HUES6 (cell line): Measurements from ENCODE around the gene FCAMR.

Experiments used
- H3K27ac ChIP-seq: 2 replicates; pipeline ENCODE4 v1.7.0; 2013; ENCODE audit warnings: low read depth, mild to moderate bottlenecking, low read length, inconsistent platforms
- H3K27me3 ChIP-seq: 2 replicates; pipeline ENCODE4 v1.6.1; 2013; ENCODE audit warnings: low read length; ENCODE audit not compliant: control insufficient read depth, insufficient read depth
- H3K36me3 ChIP-seq: 2 replicates; pipeline ENCODE4 v1.6.1; 2013; ENCODE audit warnings: low read length; ENCODE audit not compliant: control insufficient read depth, insufficient read depth
- H3K4me1 ChIP-seq: 2 replicates; pipeline ENCODE4 v1.6.1; 2013; ENCODE audit warnings: low read length; ENCODE audit not compliant: control insufficient read depth, insufficient read depth
- H3K4me3 ChIP-seq: 2 replicates; pipeline ENCODE4 v1.5.1; 2013; ENCODE audit warnings: low read depth, low read length
- H3K9ac ChIP-seq: one replicate; pipeline ENCODE4 v1.6.1; 2013; ENCODE audit warnings: mild to moderate bottlenecking, low read length
- H3K9me3 ChIP-seq: 2 replicates; pipeline ENCODE4 v1.6.1; 2013; ENCODE audit warnings: low read depth, low read length; ENCODE audit not compliant: control insufficient read depth, insufficient read depth

Gene FCAMR

DNA sequence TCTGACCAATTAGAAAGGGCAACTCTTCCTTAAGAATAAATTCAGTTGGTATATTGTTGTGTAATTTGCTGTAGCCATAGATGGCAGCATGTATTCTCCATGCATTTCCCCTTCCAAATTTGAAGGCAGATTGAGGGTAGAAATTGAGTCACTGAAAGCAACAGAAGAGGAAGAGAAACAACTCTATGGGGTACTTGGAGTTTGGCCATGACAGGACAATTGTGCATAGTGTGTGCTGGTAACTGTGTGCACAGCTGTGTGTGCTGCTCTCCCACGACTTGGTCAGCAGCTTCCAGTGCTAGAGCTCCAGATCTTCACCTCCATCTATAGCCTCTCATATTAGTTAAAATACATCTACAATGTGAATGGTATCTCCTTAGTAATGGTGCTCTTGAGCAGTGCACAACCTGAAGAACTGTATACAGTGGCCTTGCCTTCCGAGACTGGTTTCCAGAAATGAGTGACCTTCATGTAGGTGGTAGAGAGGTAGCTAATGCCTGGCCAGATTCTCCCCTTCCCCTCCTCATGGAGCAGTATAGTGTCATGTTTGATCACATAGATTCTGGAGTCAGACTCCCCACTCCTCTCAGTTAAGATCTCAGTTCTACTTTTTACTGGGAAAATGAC is 882 bp upstream of the FCAMR start:
- H3K4me3 ChIP-seq, result no peak overlapping the region
- H3K27me3 ChIP-seq, result peaks cover 15% of the 10 kb centered on the region; the same call in 1 of the 2 replicates
- no peak overlapping the region for H3K27ac ChIP-seq
- no peaks in the 10 kb centered on the region for H3K4me1 ChIP-seq
- no peaks in the 10 kb centered on the region for H3K9me3 ChIP-seq
- H3K36me3 ChIP-seq, result no peaks in the 10 kb centered on the region
- H3K9ac ChIP-seq, result no peak overlapping the region

- Histone ChIP-seq H3K9ac (no peak overlapping the region), H3K36me3 (no peaks in the 10 kb centered on the region), H3K4me3 (no peak overlapping the region), H3K27me3 (peaks cover 15% of the 10 kb centered on the region; the same call in 1 of the 2 replicates), H3K27ac (no peak overlapping the region), H3K4me1 (no peaks in the 10 kb centered on the region; the same call in 1 of the 2 replicates), H3K9me3 (no peaks in the 10 kb centered on the region)
These were observed 1.2 kb downstream of the FCAMR start for GRCh38 chr1:206969090-206969489.

- H3K36me3 ChIP-seq, result no peaks in the 10 kb centered on the region
- H3K4me3 ChIP-seq, result no peak overlapping the region
- H3K4me1 ChIP-seq, result no peaks in the 10 kb centered on the region; the same call in 1 of the 2 replicates
- H3K9ac ChIP-seq, result no peak overlapping the region
- peaks cover 7% of the 10 kb centered on the region; the same call in 1 of the 2 replicates for H3K27me3 ChIP-seq
- H3K27ac ChIP-seq, result no peak overlapping the region
- no peaks in the 10 kb centered on the region for H3K9me3 ChIP-seq
These were observed 3.0 kb downstream of the FCAMR start for GRCh38 chr1:206967096-206967849.

DNA sequence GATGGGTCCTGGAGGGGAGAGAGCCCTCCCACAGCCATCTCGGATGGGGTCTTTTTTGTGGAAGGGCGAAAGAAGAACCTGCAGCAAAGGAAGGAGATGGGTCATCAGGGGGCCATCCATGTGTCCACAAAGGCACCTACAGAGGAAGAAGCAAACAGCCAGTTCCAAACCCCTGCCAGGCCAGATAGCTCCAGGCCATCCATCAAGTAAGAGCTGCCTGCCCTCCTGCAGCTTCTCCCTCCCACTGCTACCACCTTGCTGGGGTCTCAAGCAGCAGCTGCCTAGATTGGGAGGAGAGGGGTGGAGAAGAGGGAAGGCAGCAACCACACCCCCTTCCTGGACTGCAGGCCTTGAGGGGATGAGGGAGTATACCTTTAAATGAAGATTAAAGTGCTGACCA is 4.5 kb downstream of the FCAMR start:
- H3K36me3 ChIP-seq, result no peaks in the 10 kb centered on the region
- no peak overlapping the region for H3K9ac ChIP-seq
- H3K27me3 ChIP-seq, result peaks cover 4% of the 10 kb centered on the region; the same call in 1 of the 2 replicates
- no peaks in the 10 kb centered on the region; the same call in 1 of the 2 replicates for H3K4me1 ChIP-seq
- no peak overlapping the region for H3K27ac ChIP-seq
- H3K9me3 ChIP-seq, result no peaks in the 10 kb centered on the region
- H3K4me3 ChIP-seq, result no peak overlapping the region

DNA sequence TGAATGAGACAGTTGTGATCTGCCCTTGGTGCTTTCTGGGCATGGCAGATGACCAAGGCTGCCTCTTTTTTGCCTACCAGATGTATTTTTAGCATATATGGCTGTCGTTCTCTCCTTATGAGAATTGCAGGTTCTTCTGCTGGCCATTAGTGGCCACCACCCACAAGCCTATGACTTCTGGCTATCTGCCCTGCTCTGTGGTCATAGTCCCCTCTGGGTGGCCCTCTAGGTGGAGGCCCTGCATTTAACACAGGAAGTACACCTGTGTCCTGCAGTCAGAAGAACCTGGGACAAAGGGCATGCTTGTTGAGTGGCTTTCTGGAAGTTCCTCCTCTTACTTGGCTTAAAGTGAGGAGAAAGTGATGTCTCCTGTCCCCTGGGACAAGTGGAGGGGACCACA is 6.5 kb downstream of the FCAMR start:
- Histone ChIP-seq H3K4me1 (no peaks in the 10 kb centered on the region; the same call in 1 of the 2 replicates), H3K4me3 (no peak overlapping the region), H3K9ac (no peak overlapping the region), H3K27me3 (peaks cover 5% of the 10 kb centered on the region; the same call in 1 of the 2 replicates), H3K27ac (no peak overlapping the region), H3K36me3 (no peaks in the 10 kb centered on the region), H3K9me3 (no peaks in the 10 kb centered on the region)

- H3K27ac ChIP-seq, result no peak overlapping the region
- no peaks in the 10 kb centered on the region for H3K9me3 ChIP-seq
- H3K9ac ChIP-seq, result no peak overlapping the region
- no peaks in the 10 kb centered on the region for H3K36me3 ChIP-seq
- H3K4me1 ChIP-seq, result no peaks in the 10 kb centered on the region; the same call in 1 of the 2 replicates
- peaks cover 5% of the 10 kb centered on the region; the same call in 1 of the 2 replicates for H3K27me3 ChIP-seq
- no peak overlapping the region for H3K4me3 ChIP-seq
These were observed 7.0 kb downstream of the FCAMR start for GRCh38 chr1:206963119-206963712.

GRCh38 chr1:206962272-206962671 is 8.0 kb downstream of the FCAMR start:
- no peak overlapping the region for H3K27ac ChIP-seq
- no peaks in the 10 kb centered on the region for H3K9me3 ChIP-seq
- no peaks in the 10 kb centered on the region; the same call in 1 of the 2 replicates for H3K4me1 ChIP-seq
- H3K4me3 ChIP-seq, result no peak overlapping the region
- H3K27me3 ChIP-seq, result peaks cover 5% of the 10 kb centered on the region; the same call in 1 of the 2 replicates
- H3K36me3 ChIP-seq, result no peaks in the 10 kb centered on the region
- no peak overlapping the region for H3K9ac ChIP-seq

GRCh38 chr1:206961668-206962067 is 8.6 kb downstream of the FCAMR start:
- Histone ChIP-seq H3K36me3 (no peaks in the 10 kb centered on the region), H3K4me3 (no peak overlapping the region), H3K4me1 (no peaks in the 10 kb centered on the region; the same call in 1 of the 2 replicates), H3K27ac (no peak overlapping the region), H3K9ac (no peak overlapping the region), H3K9me3 (no peaks in the 10 kb centered on the region), H3K27me3 (peaks cover 6% of the 10 kb centered on the region; the same call in 1 of the 2 replicates)

DNA sequence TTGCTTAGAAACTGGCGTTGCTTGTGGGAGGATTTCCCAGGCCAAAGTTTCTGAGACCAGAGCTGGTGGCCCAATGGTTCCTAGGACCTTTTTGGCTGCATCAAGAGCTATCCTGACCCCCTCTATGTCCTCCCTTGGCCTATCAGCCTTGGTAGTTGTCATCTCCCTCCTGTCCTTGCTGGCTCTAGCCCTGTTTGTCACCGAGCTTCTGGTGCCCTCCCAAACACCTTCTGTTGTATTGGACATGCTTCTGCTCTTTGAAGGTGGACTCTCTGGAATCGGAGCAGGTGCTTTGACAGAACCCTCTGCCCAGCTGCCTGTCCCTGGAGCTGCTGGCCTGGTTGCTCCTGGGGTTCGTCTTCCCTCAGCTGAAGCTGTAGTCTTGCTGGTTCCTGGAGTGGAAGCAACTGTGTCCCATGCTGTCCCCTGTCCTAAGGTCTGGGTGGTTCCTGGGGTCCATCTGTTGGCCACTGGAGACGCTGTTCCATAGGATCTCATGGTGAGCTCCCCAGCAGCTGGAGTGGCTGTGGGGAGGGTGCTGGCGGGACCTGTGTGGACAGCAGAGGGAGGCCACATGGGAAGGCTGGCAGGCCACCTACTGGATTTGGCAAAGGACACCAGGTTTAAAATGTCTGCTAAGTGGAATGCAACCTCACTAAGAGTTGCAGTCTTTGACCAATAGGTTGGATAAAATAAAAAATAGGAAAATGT is 9.4 kb downstream of the FCAMR start:
- H3K27ac ChIP-seq, result no peak overlapping the region
- no peaks in the 10 kb centered on the region for H3K9me3 ChIP-seq
- peaks cover 13% of the 10 kb centered on the region; the same call in 1 of the 2 replicates for H3K27me3 ChIP-seq
- no peaks in the 10 kb centered on the region; the same call in 1 of the 2 replicates for H3K4me1 ChIP-seq
- no peak overlapping the region for H3K4me3 ChIP-seq
- H3K36me3 ChIP-seq, result no peaks in the 10 kb centered on the region
- no peak overlapping the region for H3K9ac ChIP-seq

GRCh38 chr1:206958144-206958543 is 12.1 kb downstream of the FCAMR start:
- Histone ChIP-seq H3K9me3 (no peaks in the 10 kb centered on the region), H3K27ac (no peak overlapping the region), H3K4me1 (no peaks in the 10 kb centered on the region; the same call in 1 of the 2 replicates), H3K4me3 (no peak overlapping the region), H3K27me3 (peaks cover 13% of the 10 kb centered on the region; the same call in 1 of the 2 replicates), H3K9ac (no peak overlapping the region), H3K36me3 (no peaks in the 10 kb centered on the region)
